PC-9 (cell line): Measurements from ENCODE around the gene LMNTD2.

Experiments
- CTCF ChIP-seq: fragments of 200-600 bp; sonication (generic); conservative IDR thresholded peaks from 2 replicates; pipeline ENCODE4 v1.6.1; 2017; ENCODE audit warnings: mixed run types, antibody characterized with exemption, mild to moderate bottlenecking, moderate library complexity
- EZH2 ChIP-seq: fragments of 200-600 bp; sonication (generic); IDR thresholded peaks from 2 replicates; pipeline ENCODE4 v1.8.0; 2017; ENCODE audit warnings: antibody characterized with exemption, low read depth

GRCh38 chr11:555780-556661, 4.5 kb downstream of the LMNTD2 start:
- TF ChIP-seq CTCF (no peak), EZH2 (no peak)
